Esophagus squamous epithelium (tissue), 5 donors: Measurements from ENCODE around the gene KPTN. TPM values are rescaled to one million over a fixed set of nuclear protein-coding genes. Genes with fewer than 3 reads are reported as not detected.
A peak's percentile ranks its signal among the peaks of the same experiment; 100 is the strongest.

ENCODE experiments used
- DNase-seq: peaks from one replicate; lab custom pipeline; 2025; lab: John Stamatoyannopoulos, UW
- H3K27ac ChIP-seq, 4 donors: fragments of 200-600 bp; sonication (generic); one replicate each; pipeline ENCODE4 v1.5.1; 2016 to 2019; ENCODE audit warnings: mild to moderate bottlenecking in 1 of 4
- H3K27me3 ChIP-seq, 4 donors: fragments of 200-600 bp; sonication (generic); 1 replicate in 3 of 4; 2 replicates in 1 of 4; pipeline versions ENCODE4 v1.5.1 to v1.6.0; 2017 to 2021; ENCODE audit warnings: antibody characterized with exemption in 1 of 4
- H3K36me3 ChIP-seq, 3 donors: fragments of 200-600 bp; sonication (generic); one replicate each; pipeline ENCODE4 v1.5.1; 2016 to 2019
- H3K4me1 ChIP-seq, 3 donors: fragments of 200-600 bp; sonication (generic); one replicate each; pipeline ENCODE4 v1.5.1; 2017 to 2019
- H3K4me3 ChIP-seq, 4 donors: fragments of 200-600 bp; sonication (generic); 1 replicate in 3 of 4; 2 replicates in 1 of 4; pipeline ENCODE4 v1.5.1; 2016 to 2019; ENCODE audit warnings: mild to moderate bottlenecking in 2 of 4, moderate library complexity in 1 of 4
- H3K9me3 ChIP-seq, 3 donors: fragments of 200-600 bp; sonication (generic); one replicate each; pipeline ENCODE4 v1.5.1; 2016 to 2019
- POLR2A ChIP-seq, 4 donors: fragments of 450-650 bp; IDR thresholded peaks; one replicate each; pipeline ENCODE4 v1.6.1; 2017; ENCODE audit warnings: antibody characterized with exemption in 4 of 4, mild to moderate bottlenecking in 4 of 4, moderate library complexity in 3 of 4
- WGBS, 2 donors: methylation state at CpG; one replicate each; pipeline ENCODE4 v1.1.5; 2018; 5-methylcytosine and 5-hydroxymethylcytosine counted together
- intact Hi-C: fragments of 100-400 bp; cut with DNase I; formaldehyde crosslinking; loops from one replicate; pipeline ENCODE4 v1.15.0; 2022
- total RNA-seq, 4 donors: library from RNA; depleted of rRNA; stranded (reverse); fragments of >200 nt; gene quantifications; one replicate each; pipeline ENCODE4 v1.1.0, GENCODE V29; 2016
- TF ChIP-seq, protein P1 (sequence below), 6 experiments: fragments of 450-650 bp in 4 of 6; fragments of 200-600 bp in 2 of 6; sonication (generic) in 2 of 6; IDR thresholded peaks; one replicate each; pipeline ENCODE4 v1.5.1; 2016 to 2019; ENCODE audit warnings: antibody characterized with exemption in 6 of 6, mild to moderate bottlenecking in 4 of 6, moderate library complexity in 4 of 6
- donor health status: DM: yes; HTN: yes; CAD: no.

KPTN gene
- total RNA-seq, 4 donors from 2014 or later, result 5.6 to 9.4 (median 8.4) TPM

DNA sequence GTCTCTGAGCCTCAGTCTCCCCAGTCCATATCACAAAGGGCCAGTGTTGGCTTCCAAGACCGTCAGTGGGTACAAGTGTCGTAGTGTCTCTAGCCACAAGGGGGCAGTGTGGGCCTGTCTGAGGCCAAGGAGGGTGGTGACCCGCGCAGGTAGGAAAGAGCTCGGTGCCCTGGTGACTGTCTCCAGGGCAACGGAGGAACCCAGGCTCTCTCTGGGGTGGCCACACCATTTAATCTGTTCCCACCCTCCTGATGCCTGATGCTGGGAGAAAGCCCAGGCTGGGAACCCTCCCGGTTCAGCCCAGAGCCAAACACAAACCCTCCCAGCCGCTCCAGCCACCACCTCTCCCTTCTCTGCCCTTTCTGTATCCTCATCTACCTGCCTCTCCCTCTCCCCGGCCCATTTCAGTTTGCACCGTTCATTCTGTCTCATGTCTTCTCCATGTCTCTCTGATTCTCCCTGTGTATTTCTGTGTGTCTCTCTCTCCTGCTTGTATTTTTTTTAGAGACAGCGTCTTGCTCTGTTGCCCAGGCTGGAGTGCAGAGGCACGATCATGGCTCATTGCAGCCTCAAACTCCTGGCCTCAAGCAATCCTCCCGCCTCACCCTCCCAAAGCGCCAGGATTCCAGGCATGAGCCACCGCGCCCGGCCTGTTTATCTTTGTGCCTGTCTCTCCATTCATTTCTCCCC is 47.2 kb downstream of the KPTN start:
- Histone ChIP-seq H3K4me3 (no peak overlapping the region), H3K27ac (no peak overlapping the region), H3K36me3 (no peaks in the 10 kb centered on the region), H3K27me3 (peaks cover 0 to 89% (median 0%) of the 10 kb centered on the region in 4 donors), H3K9me3 (no peaks in the 10 kb centered on the region), H3K4me1 (peaks cover 0 to 8% (median 0%) of the 10 kb centered on the region in 3 donors)
- DNase-seq, result no peak
- no peak for TF ChIP-seq POLR2A (IDR thresholded peaks at IDR 0.05)
- TF ChIP-seq, protein P1, sequence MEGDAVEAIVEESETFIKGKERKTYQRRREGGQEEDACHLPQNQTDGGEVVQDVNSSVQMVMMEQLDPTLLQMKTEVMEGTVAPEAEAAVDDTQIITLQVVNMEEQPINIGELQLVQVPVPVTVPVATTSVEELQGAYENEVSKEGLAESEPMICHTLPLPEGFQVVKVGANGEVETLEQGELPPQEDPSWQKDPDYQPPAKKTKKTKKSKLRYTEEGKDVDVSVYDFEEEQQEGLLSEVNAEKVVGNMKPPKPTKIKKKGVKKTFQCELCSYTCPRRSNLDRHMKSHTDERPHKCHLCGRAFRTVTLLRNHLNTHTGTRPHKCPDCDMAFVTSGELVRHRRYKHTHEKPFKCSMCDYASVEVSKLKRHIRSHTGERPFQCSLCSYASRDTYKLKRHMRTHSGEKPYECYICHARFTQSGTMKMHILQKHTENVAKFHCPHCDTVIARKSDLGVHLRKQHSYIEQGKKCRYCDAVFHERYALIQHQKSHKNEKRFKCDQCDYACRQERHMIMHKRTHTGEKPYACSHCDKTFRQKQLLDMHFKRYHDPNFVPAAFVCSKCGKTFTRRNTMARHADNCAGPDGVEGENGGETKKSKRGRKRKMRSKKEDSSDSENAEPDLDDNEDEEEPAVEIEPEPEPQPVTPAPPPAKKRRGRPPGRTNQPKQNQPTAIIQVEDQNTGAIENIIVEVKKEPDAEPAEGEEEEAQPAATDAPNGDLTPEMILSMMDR (IDR thresholded peaks at IDR 0.05), result peak; percentile 80 to 94 (median 90)
- intact Hi-C loops, result loop anchor here (5.0 to 10.0 kb wide), 3 partner anchors 80 to 358 kb away; partner anchors contain the start of gene NAPA
- WGBS, 2 donors, result 32% methylated on average over 14 of the region's 17 CpGs

DNA sequence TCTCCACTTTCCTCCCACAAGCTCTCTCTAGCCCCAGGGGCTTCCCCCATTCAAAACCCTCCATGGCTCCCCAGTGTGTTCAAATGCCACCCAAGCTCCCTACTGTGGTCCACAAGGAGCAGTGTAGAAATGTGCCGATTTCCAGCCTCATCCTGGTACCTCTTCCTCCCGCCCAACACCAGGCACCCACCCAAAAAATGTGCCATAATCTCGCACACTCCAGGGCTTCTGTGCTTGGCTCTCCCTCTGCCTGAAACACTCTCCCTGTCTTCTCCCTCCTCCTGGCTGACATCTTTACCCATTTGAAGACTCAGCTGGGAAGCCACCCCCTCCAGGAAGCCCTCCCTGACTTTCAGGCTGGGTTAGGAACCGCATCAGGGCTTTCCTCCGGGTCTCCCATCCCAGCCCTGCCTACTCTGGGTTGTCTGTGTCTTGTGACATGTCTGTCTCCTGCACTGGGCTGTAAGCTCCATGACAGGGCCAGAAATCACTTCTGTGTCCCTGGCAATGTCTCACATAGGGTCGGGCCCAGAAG is 48.1 kb downstream of the KPTN start:
- H3K36me3 ChIP-seq, result no peaks in the 10 kb centered on the region
- DNase-seq, result no peak
- WGBS, 2 donors, result 70 to 72% methylated on average over 6 of the region's 6 CpGs
- intact Hi-C loops, result loop anchor here (5.0 to 10.0 kb wide), 3 partner anchors 81 to 359 kb away; partner anchors contain the start of gene NAPA
- H3K27me3 ChIP-seq, result peaks cover 0 to 88% (median 0%) of the 10 kb centered on the region in 4 donors
- no peak overlapping the region for H3K27ac ChIP-seq
- H3K9me3 ChIP-seq, result no peaks in the 10 kb centered on the region
- H3K4me1 ChIP-seq, result peaks cover 0 to 8% (median 0%) of the 10 kb centered on the region in 3 donors
- H3K4me3 ChIP-seq, result no peak overlapping the region
- TF ChIP-seq POLR2A (IDR thresholded peaks at IDR 0.05), result no peak
- TF ChIP-seq, protein P1 (IDR thresholded peaks at IDR 0.05), result no peak

DNA sequence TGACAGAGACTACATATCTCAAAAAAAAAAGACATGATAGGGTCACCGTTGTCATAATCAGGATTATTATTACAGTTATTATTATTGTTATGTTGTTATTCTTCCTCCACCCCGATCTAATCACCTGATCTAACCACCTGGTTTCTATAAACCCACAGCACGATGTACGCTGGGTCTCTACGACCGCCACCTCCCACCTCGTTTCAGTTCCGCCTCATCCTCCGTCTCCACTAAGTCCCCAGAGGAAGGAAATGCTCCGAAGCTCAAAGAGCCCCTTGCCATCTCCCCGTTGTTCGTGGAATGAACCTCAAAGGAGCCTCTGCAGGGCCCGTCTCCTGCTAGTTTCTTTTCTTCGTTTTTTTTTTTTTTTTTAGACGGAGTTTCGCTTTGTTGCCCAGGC is 48.8 kb downstream of the KPTN start:
- Histone ChIP-seq H3K27me3 (peaks cover 0 to 88% (median 3%) of the 10 kb centered on the region in 4 donors), H3K4me3 (no peak overlapping the region), H3K36me3 (no peaks in the 10 kb centered on the region), H3K27ac (no peak overlapping the region), H3K9me3 (no peaks in the 10 kb centered on the region), H3K4me1 (peaks cover 3 to 13% (median 4%) of the 10 kb centered on the region in 3 donors)
- no peak for DNase-seq
- intact Hi-C loops, result loop anchor here (5.0 to 10.0 kb wide), 3 partner anchors 82 to 360 kb away; partner anchors contain the start of gene NAPA
- TF ChIP-seq, protein P1 (IDR thresholded peaks at IDR 0.05), result no peak
- no peak for TF ChIP-seq POLR2A (IDR thresholded peaks at IDR 0.05)
- 46 to 50% methylated on average over 16 of the region's 16 CpGs for WGBS, 2 donors

DNA sequence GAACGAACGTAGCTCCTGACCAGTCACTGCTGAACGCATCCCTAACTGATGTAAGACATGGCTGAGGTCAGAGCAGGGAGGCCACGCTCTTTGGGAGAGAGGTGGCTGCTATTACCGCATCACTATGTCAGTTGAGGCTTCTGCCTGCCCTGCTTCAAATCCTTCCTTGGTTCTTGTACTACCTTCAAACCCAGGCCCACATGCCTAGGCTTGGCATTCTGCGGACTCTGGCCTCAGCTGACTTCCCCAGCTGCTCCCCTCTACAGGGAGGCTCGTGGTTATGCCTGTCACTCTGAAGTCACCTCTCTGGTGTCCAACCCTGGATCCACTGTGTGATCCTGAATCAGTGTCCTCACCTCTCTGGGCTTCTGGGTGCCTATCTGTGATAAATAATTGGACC is 49.9 kb downstream of the KPTN start:
- H3K27me3 ChIP-seq, result peaks cover 0 to 95% (median 3%) of the 10 kb centered on the region in 4 donors
- H3K4me3 ChIP-seq, result no peak overlapping the region
- 56 to 78% methylated on average over 2 to 7 of the region's 7 CpGs for WGBS, 2 donors
- peaks cover 7 to 24% (median 12%) of the 10 kb centered on the region in 3 donors for H3K4me1 ChIP-seq
- TF ChIP-seq, protein P1 (IDR thresholded peaks at IDR 0.05), result no peak
- TF ChIP-seq POLR2A (IDR thresholded peaks at IDR 0.05), result no peak
- H3K27ac ChIP-seq, result no peak overlapping the region
- no peaks in the 10 kb centered on the region for H3K9me3 ChIP-seq
- intact Hi-C loops, result loop anchor here (10.0 kb wide), 1 partner anchor 361 kb away; no protein-coding TSS in a partner anchor
- no peak for DNase-seq
- H3K36me3 ChIP-seq, result no peaks in the 10 kb centered on the region

DNA sequence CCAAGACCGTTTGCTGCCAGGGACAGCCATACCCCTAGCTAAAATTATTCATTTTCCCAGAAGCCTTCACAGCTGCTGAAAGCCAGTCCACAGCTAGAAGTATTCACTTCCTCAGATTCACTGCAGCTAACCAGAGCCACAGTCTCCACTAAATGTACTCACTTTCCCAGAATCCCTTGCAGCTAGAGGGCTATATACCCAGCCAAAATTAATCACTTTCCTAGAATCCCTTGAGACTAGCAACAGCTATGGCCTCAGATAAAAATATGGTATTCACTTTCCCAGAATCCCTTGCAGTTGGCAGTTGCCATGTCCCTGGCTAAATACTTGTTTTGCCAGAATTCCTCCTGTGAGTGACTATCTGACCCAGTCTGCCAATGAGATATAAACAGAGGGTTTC is 50.9 kb downstream of the KPTN start:
- peaks cover 7 to 34% (median 21%) of the 10 kb centered on the region in 3 donors for H3K4me1 ChIP-seq
- WGBS, 2 donors, result 31 to 50% methylated on average over 1 of the region's 1 CpG
- H3K9me3 ChIP-seq, result no peaks in the 10 kb centered on the region
- DNase-seq, result no peak
- H3K27ac ChIP-seq, result no peak overlapping the region
- intact Hi-C loops, result loop anchor here (10.0 kb wide), 1 partner anchor 362 kb away; no protein-coding TSS in a partner anchor
- H3K4me3 ChIP-seq, result no peak overlapping the region
- peaks cover 0 to 92% (median 3%) of the 10 kb centered on the region in 4 donors for H3K27me3 ChIP-seq
- H3K36me3 ChIP-seq, result no peaks in the 10 kb centered on the region
- TF ChIP-seq POLR2A (IDR thresholded peaks at IDR 0.05), result no peak
- TF ChIP-seq, protein P1 (IDR thresholded peaks at IDR 0.05), result no peak
